Left cardiac atrium (tissue), 4 donors: ENCODE results near the gene ABHD15. TPM values are rescaled to one million over a fixed set of nuclear protein-coding genes. Genes with fewer than 3 reads are reported as not detected.
A peak's percentile ranks its signal among the peaks of the same experiment; 100 is the strongest.

Experiments
- ATAC-seq, 2 donors: fragments of 200-7000 bp; cut with Tn5 transposase; one replicate each; pipeline ENCODE4 v1.9.1; 2020; ENCODE audit warnings: mild to moderate bottlenecking in 2 of 2, moderate library complexity in 2 of 2
- DNase-seq: peaks from one replicate; pipeline ENCODE4 v3.0.0-alpha.2; 2020
- intact Hi-C, 2 donors: fragments of 100-400 bp; cut with DNase I; formaldehyde crosslinking; loops; one replicate each; pipeline versions ENCODE4 v1.14.1 to v1.15.1; 2022 to 2023
- total RNA-seq, 2 donors: library from RNA; stranded (reverse); fragmentation: NEBNext Ultra II Directional; extraction: Animal tissue kit (Norgen Biotek cat#: 25700); gene quantifications; one replicate each; pipeline ENCODE4 v1.2.1, GENCODE V29; 2021
- donor health status: DM: no; HTN: yes; CAD: no.
- donor health status: DM: no; HTN: yes; CAD: no; lungs with severe emphysema.
- donor health status: DM: yes; HTN: yes; CAD: no.
- donor health status: Dilated cardiomyopathy.

ABHD15 gene
- total RNA-seq, 2 donors from 2014 or later, result 8.3 to 11.6 TPM

DNA sequence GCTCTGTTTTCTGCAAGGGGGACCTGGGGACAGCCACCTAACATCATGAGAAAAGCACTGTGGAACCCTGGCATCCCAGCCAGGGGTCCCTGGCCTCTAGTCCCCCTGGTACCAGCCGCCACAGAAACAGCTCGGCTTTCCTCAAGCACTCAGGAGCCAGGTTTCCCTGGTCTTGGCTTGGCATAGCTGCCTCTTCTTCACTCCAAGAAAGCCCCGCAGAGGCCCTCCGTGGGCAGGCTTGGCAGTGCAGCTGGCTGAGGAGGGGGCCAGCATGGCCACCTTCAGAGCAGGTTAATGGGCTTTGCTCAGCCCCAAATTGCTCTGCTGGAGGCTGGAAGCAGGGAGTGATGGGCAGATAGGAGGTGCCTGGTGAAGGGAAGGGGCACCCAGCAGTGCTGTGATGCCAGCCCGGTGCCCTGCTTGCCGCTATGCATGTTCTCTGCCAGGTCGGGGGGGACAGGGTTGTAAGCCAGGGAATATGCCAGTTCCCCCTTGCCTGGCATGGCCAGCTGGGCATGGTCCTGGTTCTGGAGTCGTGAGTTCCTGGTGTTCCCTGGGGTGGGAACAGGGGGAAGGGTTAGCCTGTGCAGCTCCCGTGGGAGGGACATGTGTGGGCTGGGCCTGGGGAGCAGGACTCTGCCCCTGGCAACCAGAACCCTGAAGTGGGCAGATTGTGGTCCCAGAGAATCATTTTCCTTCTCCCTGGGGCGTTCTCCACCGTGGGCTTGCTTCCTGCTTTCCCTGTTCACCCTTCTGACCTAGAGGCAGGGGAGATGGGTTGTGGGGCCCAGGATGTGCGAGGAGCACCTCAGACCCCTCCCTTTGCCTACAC is 29.3 kb upstream of the ABHD15 start:
- no peak for DNase-seq
- no peak for ATAC-seq
- intact Hi-C loops, result no loop called here

- ATAC-seq (no peak), DNase-seq (no peak)
- intact Hi-C loops, result no loop called here
Measured at GRCh38 chr17:29595107-29595942, 28.5 kb upstream of the ABHD15 start.

GRCh38 chr17:29594519-29595090 is 27.8 kb upstream of the ABHD15 start:
- ATAC-seq, result no peak
- no peak for DNase-seq
- intact Hi-C loops, result no loop called here

DNA sequence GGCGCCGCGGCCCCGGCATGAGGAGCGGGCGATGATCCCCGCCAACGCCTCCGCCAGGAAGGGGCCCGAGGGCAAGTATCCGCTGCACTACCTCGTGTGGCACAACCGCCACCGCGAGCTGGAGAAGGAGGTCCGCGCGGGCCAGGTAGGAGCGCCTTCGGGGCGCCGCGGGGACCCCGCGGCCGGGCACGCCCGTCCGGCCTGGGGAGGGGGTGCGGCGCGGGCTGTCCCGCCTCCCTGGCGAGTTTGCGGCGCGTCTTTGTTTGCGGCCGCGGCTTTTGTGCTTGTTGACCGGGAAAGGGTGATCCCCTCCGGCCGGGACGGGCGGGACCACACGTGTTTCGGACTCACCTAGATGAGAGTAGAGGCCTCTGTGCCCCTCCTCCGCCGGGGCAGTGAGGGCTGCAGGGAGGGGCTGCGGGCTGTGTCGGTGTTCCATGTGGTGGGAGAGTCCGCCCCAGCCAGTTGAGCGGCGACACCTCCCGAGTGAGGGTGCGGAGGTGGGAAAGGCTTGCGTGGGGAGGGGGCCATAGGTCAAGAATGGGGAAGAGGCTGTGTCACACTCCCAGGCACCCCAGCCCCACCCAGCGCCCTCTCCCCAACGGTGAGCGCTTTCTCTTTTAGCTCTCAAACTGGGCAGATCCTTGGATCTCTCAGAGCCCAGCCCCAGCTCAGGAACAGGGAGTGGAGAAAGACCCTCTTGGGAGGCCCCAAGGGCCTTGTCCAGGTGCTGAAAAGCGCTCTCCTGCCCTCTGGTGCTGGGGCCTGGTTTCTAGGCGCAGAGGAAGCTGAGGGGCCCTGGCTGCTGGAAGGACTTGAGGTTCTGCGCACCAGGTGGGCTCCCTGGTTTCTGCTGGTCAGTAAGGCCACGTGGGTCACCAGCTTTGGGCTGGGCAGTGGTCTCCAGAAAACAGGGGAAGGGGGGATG is 27.0 kb upstream of the ABHD15 start:
- no peak for ATAC-seq
- DNase-seq, result peak; percentile 31
- intact Hi-C loops, result no loop called here

GRCh38 chr17:29592850-29593551 is 26.2 kb upstream of the ABHD15 start, which contains the start of gene ANKRD13B:
Gene ANKRD13B, plus strand, starts transcription at chr17:29593132. Its CDS starts 490 bp downstream, at chr17:29593622.
- ATAC-seq (peak in 1 of 2 donors; percentile 1), DNase-seq (peak; percentile 57)
- intact Hi-C loops, result no loop called here

- ATAC-seq (peak; percentile 74 to 76), DNase-seq (peak; percentile 91)
- intact Hi-C loops, result no loop called here
Measured at GRCh38 chr17:29591737-29592608, 25.1 kb upstream of the ABHD15 start.

- ATAC-seq, result peak; percentile 0 to 53
- intact Hi-C loops, result no loop called here
Measured at GRCh38 chr17:29591146-29591736, 24.4 kb upstream of the ABHD15 start.

DNA sequence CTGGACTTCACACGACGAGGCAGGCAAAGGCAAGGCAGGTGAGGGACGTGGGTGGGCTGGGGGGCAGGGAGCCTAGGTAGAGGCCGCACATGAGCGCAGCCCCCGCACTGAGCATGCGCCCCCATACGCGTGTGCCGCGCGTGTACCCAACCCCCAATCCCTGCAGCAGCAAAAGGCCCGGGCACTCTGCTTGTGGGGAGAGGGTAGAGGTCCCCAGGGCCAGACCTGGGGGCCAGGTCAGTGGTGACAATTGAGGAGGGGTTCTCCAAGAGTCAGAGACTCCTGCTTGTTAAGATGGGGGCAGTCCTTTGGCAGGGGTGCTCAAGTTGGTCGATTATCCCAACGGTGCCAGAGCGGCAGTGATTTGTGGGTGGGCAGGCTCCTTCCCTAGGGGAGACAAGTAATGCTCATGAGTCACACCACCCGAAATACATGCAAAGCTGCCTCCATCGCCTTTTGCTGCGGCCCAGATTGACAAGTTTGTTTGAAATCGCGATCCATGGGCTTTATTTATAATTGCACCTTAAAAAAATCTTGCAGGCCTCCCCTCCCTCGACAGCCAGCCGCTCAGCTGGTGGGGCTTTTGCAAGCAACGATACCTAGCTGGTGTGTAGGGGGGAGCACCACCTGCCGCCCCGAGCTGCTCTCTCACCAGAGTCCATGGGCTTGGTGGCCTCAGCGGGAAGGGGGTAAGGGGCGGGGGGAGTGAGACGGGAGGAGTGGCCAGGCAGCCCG is 23.7 kb upstream of the ABHD15 start:
- ATAC-seq (peak in 1 of 2 donors; percentile 5), DNase-seq (peak; percentile 46)
- intact Hi-C loops, result no loop called here

More at GRCh38 chr17:29591146-29591736, 24.4 kb upstream of the ABHD15 start:
- DNase-seq, result peak; percentile 61

DNA sequence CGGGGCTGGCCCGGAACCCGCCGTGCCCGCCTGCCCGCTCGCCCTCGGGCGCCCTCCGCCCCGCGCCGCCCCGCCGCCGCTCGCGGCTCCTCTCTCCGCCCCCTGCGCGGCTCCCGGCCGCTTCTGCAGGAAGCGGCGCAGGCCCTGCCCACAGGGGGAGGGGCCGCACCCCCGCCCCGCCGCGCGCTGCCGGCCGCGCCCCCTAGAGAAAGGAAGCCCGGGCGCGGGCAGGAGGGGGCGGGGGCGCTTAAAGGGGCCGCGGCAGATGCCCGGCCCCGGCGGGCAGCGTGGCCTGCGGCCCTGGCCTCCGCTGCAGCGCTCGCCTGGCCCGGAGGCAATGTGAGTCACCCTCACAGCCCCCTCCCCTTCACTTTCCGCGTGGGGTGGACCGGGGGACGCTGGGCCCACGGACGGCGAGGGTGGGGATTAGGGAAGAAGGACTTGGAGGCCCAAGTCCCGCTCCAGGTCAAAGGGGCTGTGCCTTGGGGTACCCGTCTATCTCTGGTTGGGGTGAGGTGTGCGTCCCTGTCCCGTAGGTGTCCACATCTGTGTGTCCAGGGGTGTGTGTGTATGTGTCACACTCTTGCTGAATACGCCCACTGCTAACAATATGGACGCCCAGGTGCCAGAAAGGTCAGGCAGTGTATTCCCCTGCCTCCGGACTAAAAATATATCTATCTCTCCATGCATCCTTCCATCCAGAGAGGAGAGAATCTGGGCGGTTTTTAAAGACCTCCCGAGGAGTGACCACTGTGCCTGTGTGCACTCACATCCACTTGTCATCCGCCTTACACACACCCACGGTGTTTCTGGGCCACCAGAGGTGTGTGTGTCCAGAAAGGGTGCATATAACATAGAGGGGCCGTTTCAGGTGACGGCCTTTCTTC is 22.9 kb upstream of the ABHD15 start, which contains the start of gene GIT1:
TSS of gene GIT1 (minus strand) at position 125 of the 887 bp plus-strand sequence. CDS start 270 bp downstream, outside the sequence.
- ATAC-seq, result peak; percentile 69 to 79
- intact Hi-C loops, result no loop called here
- peak; percentile 89 for DNase-seq

DNA sequence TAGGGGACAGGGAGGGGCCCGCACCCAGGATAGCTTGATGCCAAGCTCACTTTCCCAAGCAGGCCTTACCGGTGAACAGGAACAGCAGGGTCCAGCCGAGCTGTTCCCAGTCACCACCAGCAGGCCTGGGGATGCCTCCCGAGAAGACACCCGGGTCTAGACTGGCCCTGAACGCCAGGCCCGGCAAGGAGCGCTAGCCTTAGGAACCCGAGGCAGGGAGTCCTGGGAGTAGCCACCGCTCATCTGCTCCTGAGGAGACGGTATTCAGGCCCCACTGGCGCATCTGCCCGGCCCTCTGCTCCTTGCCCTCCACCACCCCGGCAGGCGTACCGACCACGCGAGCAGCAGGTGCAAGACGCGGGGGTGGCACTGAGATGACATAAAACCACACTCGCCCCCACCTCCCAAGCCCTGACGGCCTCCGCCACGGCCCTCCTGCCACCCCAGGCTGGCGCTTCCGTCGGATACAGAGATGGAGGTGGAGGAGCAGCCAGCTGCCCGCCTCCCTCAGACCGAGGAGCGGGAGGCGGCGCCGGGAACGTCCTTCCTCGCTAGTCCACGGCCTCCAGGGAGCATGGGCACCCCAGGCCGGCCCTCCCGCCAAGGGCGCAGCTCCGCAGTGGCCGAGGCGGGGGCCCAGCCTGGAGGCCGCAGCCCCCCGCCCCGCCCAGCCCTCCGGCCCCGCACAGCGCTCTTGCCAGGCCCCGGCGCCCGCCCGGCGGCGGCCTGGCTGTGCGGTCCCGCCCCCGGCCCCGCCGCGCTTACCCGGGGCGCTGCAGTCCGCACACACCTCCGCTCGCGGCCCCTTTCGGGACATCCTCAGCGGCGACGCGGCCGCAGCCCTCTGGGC is 21.9 kb upstream of the ABHD15 start:
- intact Hi-C loops, result no loop called here
- no peak for DNase-seq
- peak in 1 of 2 donors; percentile 6 for ATAC-seq

- ATAC-seq (no peak), DNase-seq (no peak)
- intact Hi-C loops, result no loop called here
Measured at GRCh38 chr17:29588017-29588561, 21.3 kb upstream of the ABHD15 start.

- intact Hi-C loops, result no loop called here
- ATAC-seq, result no peak
- no peak for DNase-seq
Measured at GRCh38 chr17:29587591-29587990, 20.8 kb upstream of the ABHD15 start.

- DNase-seq (no peak), ATAC-seq (no peak)
- intact Hi-C loops, result no loop called here
Measured at GRCh38 chr17:29586676-29587469, 20.0 kb upstream of the ABHD15 start.
